ENCODE results near the gene MAP3K9.

Gene MAP3K9

DNA sequence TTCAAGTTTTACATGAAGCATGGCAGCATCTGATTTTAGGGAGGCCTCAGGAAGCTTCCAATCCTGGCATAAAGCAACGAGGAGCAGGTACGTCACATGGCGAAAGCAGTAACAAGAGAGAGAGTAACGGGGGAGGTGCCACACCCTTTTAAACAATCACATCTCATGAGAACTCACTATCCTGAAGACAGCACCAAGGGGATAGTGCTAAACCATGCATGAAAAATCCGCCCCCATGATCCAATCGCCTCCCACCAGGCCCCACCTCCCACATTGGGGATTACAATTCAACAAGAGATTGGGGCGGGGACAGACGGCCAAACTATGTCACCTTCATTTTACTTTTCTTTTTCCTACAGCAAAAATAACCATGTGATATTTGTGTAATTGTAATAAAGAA is 7.2 kb upstream of the MAP3K9 start:
- no peak for DNase-seq

DNA sequence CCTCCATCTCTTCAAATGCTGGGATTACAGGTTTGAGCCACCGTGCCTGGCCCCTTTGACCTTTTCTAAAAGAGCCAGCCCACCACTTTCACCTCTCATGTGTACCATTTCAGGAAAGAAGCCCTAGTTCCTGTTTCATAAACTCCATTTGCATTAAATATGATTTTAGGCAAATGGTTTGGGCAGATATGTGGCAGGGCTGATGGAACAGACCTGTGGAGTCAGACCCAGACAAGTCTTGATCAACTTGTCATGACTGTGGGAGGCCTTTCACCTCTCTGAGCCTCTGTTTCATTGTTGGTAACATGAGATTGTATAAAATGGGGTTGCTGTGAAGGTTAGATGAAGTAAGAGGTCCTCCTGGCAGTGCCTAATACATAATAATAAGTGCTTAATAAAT is 5.2 kb upstream of the MAP3K9 start:
- DNase-seq = no peak

- DNase-seq = no peak
Observed at GRCh38 chr14:70812124-70812818, 3.0 kb upstream of the MAP3K9 start.

DNA sequence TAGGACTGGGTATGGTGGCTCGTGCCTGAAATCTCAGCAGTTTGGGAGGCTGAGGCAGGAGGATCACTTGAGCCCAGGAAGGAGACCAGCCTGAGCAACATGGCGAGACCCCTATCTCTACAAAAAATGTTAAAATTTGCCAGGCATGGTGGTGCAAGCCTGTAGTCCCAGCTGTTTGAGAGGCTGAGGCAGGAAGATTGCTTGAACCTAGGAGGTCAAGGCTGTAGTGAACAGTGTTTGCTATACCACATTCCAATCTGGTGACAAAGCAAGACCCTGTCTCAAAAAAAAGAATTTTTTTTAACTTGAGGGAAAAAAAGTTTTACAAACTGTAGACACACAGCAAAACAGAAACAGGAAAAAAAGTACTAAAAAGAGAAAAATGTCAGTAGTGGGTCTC is 2.3 kb upstream of the MAP3K9 start:
- no peak for DNase-seq

DNA sequence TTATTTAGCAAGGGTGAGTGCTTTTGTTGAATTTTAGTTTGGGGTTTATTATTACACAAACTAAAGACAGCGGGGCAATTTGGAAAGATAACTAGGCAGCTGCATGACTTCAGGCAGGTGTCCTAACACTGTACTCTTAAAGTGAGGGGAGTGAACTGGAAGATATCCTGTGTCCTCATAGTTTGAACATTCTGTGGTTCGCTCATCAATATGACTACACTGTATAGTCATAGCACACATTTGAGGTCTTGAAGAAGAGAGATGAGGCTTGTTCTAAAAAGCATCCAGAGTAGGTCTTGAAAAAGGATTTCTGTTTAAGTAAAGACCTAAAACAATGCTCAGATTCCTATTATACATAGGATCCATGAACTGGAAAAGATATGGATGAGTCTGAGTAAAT is 1.7 kb upstream of the MAP3K9 start:
- no peak for DNase-seq

DNA sequence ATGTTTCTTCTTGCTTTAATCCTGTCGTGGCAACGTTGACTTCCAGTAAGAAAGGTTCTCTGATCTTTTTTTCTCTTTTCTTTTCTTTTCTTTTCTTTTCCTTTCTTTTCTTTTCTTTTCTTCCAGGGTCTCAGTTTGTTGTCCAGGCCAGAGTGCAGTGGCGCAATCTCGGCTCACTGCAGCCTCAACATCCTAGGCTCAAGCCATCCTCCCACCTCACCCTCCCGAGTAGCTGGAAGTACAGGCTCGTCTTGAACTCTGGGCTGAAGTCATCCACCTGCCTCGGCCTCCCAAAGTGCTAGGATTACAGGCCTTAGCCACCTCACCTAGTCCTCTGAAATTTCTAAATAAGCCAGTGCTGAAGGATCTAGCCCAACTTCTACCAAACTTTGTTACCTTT is 1.3 kb upstream of the MAP3K9 start:
- no peak for DNase-seq

GRCh38 chr14:70808416-70809224 is 693 bp downstream of the MAP3K9 start:
- no peak for DNase-seq

- peak; percentile 28 for DNase-seq
Observed at GRCh38 chr14:70807898-70808415, 1.4 kb downstream of the MAP3K9 start.

- peak; percentile 14 for DNase-seq
Observed at GRCh38 chr14:70804556-70805162, 4.7 kb downstream of the MAP3K9 start.

GRCh38 chr14:70803321-70804310 is 5.7 kb downstream of the MAP3K9 start:
- DNase-seq = peak; percentile 64

DNA sequence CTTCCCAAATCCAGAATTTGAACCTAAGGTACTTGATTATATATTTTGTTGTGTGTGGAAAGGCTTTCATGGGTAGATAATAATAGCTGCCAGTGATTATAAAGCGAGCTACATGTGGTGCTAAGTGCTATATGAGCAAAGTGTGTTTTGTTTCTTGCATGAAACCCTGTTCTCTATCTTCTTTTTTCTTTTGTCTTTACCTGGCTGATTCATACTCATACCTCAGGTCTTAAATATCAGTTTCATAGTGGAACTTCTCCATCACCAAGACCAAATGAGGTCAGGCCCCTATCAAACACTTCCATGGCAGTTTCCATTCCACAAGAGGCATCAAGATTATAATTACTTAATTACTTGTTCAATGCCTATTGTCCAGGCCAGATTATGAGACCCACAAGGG is 6.9 kb downstream of the MAP3K9 start:
- no peak for DNase-seq

DNA sequence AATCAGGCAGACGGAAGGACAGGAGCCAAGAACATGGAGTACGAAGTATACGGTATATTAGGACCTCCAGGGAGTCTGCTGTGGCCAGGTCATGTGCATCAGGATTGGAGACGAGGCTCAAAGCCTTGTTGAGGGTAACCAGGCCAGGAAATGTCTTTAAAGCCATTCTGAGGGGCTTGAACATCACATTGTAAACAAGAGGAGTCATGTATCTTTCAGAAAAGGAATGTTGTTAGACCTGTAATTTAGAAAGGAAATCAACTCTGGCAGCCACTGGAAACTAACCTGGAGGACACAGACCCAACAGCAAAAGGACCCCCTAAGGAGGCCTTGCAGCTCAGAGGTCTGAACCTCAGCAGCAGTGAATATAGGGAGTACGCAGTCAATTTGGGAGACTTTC is 7.5 kb downstream of the MAP3K9 start:
- DNase-seq = no peak

GRCh38 chr14:70796551-70796950 is 12.8 kb downstream of the MAP3K9 start:
- DNase-seq = no peak

DNA sequence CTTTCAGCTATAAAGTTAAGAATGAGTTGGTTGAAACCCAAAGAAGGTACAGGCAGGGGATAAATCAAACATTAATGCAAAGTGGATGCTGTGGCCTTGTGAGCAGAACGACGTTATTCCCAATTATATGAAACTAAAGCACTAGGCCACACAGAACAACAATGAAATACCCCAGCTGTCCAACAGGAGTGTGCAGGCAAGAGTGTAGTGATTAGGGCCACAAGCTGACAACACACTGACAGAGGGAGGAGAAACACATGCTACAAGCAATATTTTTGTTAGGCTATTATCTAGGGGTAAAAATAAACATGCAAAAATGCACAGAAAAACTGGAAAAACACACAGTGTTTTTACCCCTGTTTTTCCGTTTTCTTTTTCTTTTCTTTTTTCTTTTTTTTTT is 15.0 kb downstream of the MAP3K9 start:
- no peak for DNase-seq

GRCh38 chr14:70793637-70794036 is 15.7 kb downstream of the MAP3K9 start:
- DNase-seq = no peak

GRCh38 chr14:70792939-70793338 is 16.4 kb downstream of the MAP3K9 start:
- no peak for DNase-seq

DNA sequence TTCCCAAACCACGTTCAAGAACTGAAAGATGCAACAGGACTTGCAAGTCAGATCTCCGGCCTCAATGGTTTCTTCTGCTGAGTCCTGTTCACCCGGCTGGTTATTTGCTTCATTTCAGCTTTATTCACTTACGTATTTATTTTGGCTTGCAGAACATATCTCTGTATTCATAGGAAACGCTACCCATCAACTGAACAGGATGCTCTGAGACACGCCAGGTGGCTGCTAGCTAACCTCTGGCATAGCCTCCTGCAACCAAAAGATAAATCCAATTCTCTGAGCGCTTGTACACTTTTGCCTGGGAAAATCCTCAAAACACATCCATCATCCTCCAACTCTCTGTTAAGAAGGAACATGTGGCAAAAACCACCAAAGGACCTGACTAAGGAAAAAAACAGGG is 17.3 kb downstream of the MAP3K9 start:
- DNase-seq = no peak

- no peak for DNase-seq
Observed at GRCh38 chr14:70789961-70790360, 19.4 kb downstream of the MAP3K9 start.

DNA sequence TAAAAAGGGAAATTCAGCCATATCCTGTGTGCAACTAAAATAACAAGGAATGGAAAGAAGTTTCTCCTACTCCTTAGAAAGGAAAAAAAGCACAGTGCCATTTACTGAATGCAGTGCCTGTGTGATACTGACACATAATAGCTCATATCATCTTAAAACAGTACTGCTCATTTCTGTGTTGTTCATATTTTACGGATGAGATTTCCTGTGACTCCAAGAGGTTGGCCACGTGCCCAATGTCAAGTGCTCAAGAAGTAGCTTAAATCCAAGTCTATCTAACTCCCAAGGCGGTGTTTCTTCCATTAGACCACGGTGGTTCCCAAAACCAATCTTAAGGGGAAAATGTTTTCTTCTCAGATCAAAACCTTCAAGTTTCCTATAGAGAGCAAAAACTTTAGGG is 20.0 kb downstream of the MAP3K9 start:
- no peak for DNase-seq

DNA sequence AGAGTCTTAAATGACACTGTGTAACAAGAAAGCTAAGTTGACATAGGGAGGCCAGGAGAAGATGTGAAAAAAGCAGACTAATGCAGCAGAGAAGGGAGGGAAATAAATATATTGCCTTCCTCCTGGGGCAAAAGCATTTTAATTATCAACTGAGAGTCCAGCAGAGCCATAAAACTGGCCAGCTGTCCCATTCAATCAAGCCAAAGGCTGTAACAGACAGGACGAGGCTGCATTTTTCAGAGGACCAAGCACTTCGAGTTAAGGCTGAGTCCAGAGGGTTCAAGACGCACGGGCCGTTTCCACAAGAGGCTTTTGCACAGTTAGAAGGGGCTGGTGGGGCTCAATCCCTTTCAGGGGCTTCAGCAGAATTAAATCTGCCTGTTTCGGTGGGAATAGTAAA is 20.4 kb downstream of the MAP3K9 start:
- DNase-seq = no peak

- DNase-seq = no peak
Observed at GRCh38 chr14:70785556-70785955, 23.8 kb downstream of the MAP3K9 start.

GRCh38 chr14:70784886-70785285 is 24.4 kb downstream of the MAP3K9 start:
- no peak for DNase-seq

DNA sequence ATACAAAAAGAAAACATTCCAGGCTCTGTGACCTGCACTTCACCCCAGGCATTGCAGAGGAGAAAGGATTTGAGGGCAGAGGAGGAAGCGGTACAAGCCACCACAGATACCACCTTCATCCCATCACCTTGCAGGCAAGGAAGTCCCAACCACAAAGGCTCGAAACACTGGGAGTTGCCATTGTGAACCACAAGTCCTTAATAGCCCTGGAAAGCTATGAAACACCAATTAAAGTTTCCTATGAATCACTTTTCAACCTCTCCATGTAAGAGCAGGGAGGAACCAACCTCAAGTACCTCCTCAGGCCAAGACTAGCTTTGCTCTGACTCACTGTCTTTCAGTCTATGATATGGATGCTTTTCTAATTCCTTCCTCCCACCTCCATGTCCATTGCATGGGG is 27.0 kb downstream of the MAP3K9 start:
- peak; percentile 19 for DNase-seq

All from RPMI8226 (cell line).